Endothelial cell (in vitro differentiated cells): Measurements from ENCODE around the gene RBBP8. TPM values are rescaled to one million over a fixed set of nuclear protein-coding genes. Genes with fewer than 3 reads are reported as not detected.
"Not testable (repeated sequence)": the region's sequence is repeated elsewhere in the genome, so short reads cannot be mapped to it uniquely, and the experiment has no call there.

Source experiments
- DNase-seq: peaks from one replicate; pipeline ENCODE4 v3.0.0; 2021; ENCODE audit warnings: low spot score
- H3K27ac Mint-ChIP-seq: one replicate; pipeline ENCODE4 v1.8.0; 2021; ENCODE audit warnings: mixed read lengths, inconsistent platforms; ENCODE audit not compliant: unreplicated experiment
- H3K27me3 Mint-ChIP-seq: one replicate; pipeline ENCODE4 v1.8.0; 2021; ENCODE audit warnings: mild to moderate bottlenecking, moderate library complexity, mixed read lengths, inconsistent platforms; ENCODE audit not compliant: unreplicated experiment
- H3K36me3 Mint-ChIP-seq: one replicate; pipeline ENCODE4 v1.8.0; 2021; ENCODE audit warnings: mild to moderate bottlenecking, low read depth, mixed read lengths, inconsistent platforms; ENCODE audit not compliant: unreplicated experiment
- H3K4me1 Mint-ChIP-seq: one replicate; pipeline ENCODE4 v1.8.0; 2021; ENCODE audit warnings: mild to moderate bottlenecking, mixed read lengths, inconsistent platforms; ENCODE audit not compliant: unreplicated experiment
- H3K4me3 Mint-ChIP-seq: one replicate; pipeline ENCODE4 v1.8.0; 2021; ENCODE audit warnings: mild to moderate bottlenecking, mixed read lengths, inconsistent platforms; ENCODE audit not compliant: unreplicated experiment
- H3K9me3 Mint-ChIP-seq: one replicate; pipeline ENCODE4 v1.8.0; 2021; ENCODE audit warnings: mixed read lengths, inconsistent platforms; ENCODE audit not compliant: unreplicated experiment
- long read RNA-seq: library from polyadenylated mRNA; unstranded; transcript quantifications from one replicate; pipeline ENCODE4 v2.0.0, GENCODE V29; 2020; ENCODE audit not compliant: unreplicated experiment
- total RNA-seq: library from RNA; stranded (reverse); fragmentation: NEBNext Ultra II Directional; extraction: Animal tissue kit (Norgen Biotek cat#: 25700); gene quantifications from one replicate; pipeline ENCODE4 v1.2.1, GENCODE V29; 2021; ENCODE audit not compliant: unreplicated experiment
- TF ChIP-seq, protein P1 (sequence below): fragments of 200-600 bp; sonication (generic); IDR thresholded peaks from one replicate; pipeline ENCODE4 v1.5.0; 2021; ENCODE audit warnings: antibody characterized with exemption; ENCODE audit not compliant: unreplicated experiment

RBBP8 gene
- 27.0 TPM for total RNA-seq
- long read RNA-seq, partial matches to known transcripts, result 7 of 11 reads
- long read RNA-seq, other reads (novel, unspliced or antisense), result 2 of 11 reads

DNA sequence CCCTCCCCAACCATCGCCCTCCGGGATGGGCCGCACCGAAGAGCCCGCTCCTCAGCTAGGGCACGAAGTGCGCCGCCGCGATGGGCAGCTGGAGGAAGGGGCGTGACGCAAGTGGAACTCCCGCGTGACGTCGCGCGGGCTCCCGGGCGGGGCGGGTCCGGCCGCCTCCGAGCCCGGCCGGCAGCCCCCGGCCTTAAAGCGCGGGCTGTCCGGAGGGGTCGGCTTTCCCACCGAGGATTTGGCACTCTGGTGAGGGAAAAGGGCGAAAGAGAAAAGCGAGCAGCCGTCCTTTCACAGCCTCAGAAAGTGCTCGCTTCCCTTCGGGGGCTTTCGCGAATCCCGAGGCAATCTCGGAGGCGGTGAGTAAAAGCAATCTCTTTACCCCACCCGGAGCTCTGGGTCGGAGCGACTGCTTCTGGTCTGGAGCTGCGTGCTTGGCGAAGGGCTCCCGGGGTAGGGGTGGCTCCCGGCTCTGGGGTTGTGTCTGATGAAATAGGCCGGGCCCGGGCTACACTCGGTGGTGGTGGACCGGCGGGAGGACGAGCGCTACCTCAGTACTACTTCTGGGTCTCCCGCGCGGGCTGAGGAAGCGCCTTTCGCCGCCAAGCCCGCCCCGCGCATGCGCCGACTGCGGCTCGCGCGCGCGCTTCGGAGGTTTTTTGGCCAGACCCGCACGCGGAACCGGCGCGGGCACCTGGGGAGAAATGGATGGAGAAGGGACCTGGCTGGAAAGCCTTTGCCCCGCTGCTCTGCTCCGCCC lies at the start of gene RBBP8:
Gene RBBP8 (plus strand): TSS at position 123 of the 760 bp plus-strand sequence. CDS start 3,524 bp downstream, outside the sequence.
- Mint-ChIP-seq H3K9me3 (no peaks in the 10 kb centered on the region), H3K27me3 (peaks cover 3% of the 10 kb centered on the region), H3K4me1 (peaks cover 18% of the 10 kb centered on the region), H3K27ac (peak within 1 kb of the TSS; percentile 70), H3K4me3 (peak within 1 kb of the TSS; percentile 98), H3K36me3 (peaks cover 9% of the 10 kb centered on the region)
- TF ChIP-seq, protein P1, sequence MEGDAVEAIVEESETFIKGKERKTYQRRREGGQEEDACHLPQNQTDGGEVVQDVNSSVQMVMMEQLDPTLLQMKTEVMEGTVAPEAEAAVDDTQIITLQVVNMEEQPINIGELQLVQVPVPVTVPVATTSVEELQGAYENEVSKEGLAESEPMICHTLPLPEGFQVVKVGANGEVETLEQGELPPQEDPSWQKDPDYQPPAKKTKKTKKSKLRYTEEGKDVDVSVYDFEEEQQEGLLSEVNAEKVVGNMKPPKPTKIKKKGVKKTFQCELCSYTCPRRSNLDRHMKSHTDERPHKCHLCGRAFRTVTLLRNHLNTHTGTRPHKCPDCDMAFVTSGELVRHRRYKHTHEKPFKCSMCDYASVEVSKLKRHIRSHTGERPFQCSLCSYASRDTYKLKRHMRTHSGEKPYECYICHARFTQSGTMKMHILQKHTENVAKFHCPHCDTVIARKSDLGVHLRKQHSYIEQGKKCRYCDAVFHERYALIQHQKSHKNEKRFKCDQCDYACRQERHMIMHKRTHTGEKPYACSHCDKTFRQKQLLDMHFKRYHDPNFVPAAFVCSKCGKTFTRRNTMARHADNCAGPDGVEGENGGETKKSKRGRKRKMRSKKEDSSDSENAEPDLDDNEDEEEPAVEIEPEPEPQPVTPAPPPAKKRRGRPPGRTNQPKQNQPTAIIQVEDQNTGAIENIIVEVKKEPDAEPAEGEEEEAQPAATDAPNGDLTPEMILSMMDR, result no peak
- peak; percentile 87 for DNase-seq

GRCh38 chr18:22883827-22884226 lies 49.3 kb upstream of the RBBP8 start:
- Mint-ChIP-seq H3K27me3 (no peaks in the 10 kb centered on the region), H3K4me3 (no peak overlapping the region), H3K36me3 (peaks cover 7% of the 10 kb centered on the region), H3K4me1 (no peaks in the 10 kb centered on the region), H3K9me3 (no peaks in the 10 kb centered on the region), H3K27ac (no peak overlapping the region)
- TF ChIP-seq, protein P1, result no peak
- DNase-seq, result no peak

DNA sequence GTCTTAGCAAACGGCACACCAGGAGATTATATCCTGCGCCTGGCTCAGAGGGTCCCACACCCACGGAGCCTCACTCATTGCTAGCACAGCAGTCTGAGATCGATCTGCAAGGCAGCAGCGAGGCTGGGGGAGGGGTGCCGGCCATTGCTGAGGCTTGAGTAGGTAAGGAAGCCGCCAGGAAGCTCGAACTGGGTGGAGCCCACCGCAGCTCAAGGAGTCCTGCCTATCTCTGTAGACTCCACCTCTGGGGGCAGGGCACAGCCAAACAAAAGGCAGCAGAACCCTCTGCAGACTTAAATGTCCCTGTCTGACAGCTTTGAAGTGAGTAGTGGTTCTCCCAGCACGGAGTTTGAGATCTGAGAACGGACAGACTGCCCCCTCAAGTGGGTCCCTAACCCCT lies 47.4 kb upstream of the RBBP8 start:
- not testable (repeated sequence) for DNase-seq, H3K4me1 Mint-ChIP-seq, H3K27me3 Mint-ChIP-seq, H3K4me3 Mint-ChIP-seq, H3K36me3 Mint-ChIP-seq, H3K9me3 Mint-ChIP-seq, H3K27ac Mint-ChIP-seq

DNA sequence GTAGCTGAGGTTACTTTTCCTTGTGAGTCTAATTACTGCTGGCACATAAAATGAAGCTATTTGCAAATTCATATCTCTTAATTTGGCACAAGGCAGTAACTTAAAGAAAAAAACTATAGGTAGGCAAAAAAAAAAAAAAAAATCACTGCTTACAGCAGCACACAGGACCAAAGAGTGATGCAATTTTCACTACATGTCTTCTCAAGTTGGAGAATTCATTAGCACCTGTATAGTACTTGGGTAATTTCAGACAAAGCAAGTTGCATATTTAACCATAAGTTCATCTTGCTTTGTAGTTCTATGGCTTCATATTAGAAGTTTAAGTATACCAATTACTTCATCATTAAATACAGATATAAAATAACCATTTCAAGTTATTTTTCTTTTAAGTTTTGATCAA lies 33.7 kb upstream of the RBBP8 start:
- Mint-ChIP-seq H3K27me3 (no peaks in the 10 kb centered on the region), H3K4me3 (no peak overlapping the region), H3K27ac (no peak overlapping the region), H3K9me3 (no peaks in the 10 kb centered on the region), H3K36me3 (peaks cover 5% of the 10 kb centered on the region), H3K4me1 (no peaks in the 10 kb centered on the region)
- no peak for DNase-seq
- TF ChIP-seq, protein P1, result no peak

DNA sequence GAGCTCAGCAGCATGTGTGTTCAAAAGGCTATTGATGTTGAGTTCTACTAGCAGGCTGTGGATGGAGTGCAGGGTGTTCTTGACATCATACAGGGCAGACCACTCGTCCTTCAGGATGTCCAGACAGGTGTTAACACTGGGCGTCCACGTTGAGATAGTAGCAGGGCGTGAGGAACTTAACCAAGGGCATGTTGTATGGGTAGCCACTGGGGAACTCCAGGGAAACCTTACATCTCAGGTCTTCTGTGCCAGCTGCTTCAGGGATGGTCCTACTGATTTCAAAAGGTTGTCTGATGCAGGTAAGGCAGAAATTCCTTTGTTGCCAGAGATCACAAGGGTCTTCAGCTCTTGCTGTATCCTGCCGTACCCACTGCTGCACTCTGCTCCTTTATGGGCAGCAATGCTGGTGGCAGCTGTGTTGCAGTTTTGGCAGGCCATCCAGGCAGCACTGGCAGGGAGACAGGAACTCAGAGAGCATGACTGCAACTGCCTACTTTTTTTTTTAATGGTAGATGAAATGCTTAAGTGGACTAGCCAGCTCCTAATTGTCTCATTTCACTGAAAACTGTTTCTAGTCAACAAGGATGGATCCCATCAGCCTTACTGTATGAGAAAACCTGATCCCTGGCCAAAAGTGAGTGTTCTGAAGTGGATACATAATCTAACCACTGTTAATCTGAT lies 32.4 kb upstream of the RBBP8 start:
- Mint-ChIP-seq H3K36me3 (peaks cover 5% of the 10 kb centered on the region), H3K27me3 (no peaks in the 10 kb centered on the region), H3K27ac (no peak overlapping the region), H3K9me3 (no peaks in the 10 kb centered on the region), H3K4me1 (no peaks in the 10 kb centered on the region), H3K4me3 (no peak overlapping the region)
- no peak for DNase-seq
- TF ChIP-seq, protein P1, result no peak
